H1 (cell line): ENCODE data around the gene DUS1L. TPM values are rescaled to one million over a fixed set of nuclear protein-coding genes. Genes with fewer than 3 reads are reported as not detected.
A peak's percentile ranks its signal among the peaks of the same experiment; 100 is the strongest.

Experiments
- CTCF ChIA-PET: fragments of 300-600 bp; sonication (Branson Sonifier 250); formaldehyde crosslinking; loops from one replicate; lab custom pipeline; 2021; ENCODE audit not compliant: partially characterized antibody; lab: Charles Lee
- POLR2A ChIA-PET: fragments of 300-600 bp; sonication (Branson Sonifier 250); formaldehyde crosslinking; loops from one replicate; lab custom pipeline; 2021; ENCODE audit warnings: inconsistent platforms; ENCODE audit not compliant: partially characterized antibody; lab: Charles Lee
- DNase-seq, 2 experiments: peaks; one replicate each; pipeline versions ENCODE4 v3.0.0 to v3.0.0-alpha.2; 2010 to 2022; ENCODE audit warnings: low spot score in 2 of 2, low read depth in 1 of 2, mixed read lengths in 1 of 2
- FAIRE-seq: peaks from 2 replicates; lab custom pipeline; 2011; peaks lifted over from hg19 to GRCh38; lab: Jason Lieb, UNC
- H2AFZ ChIP-seq: 2 replicates; pipeline ENCODE4 v1.8.1; 2012; ENCODE audit warnings: low read length, inconsistent platforms
- H2AK5ac ChIP-seq: 2 replicates; pipeline ENCODE4 v1.6.1; 2013; ENCODE audit warnings: low read depth, low read length
- H2BK120ac ChIP-seq: replicated peaks from 2 replicates; pipeline ENCODE3; 2013; ENCODE audit warnings: low read depth, low read length, inconsistent platforms
- H2BK12ac ChIP-seq: 2 replicates; pipeline ENCODE4 v1.6.1; 2013; ENCODE audit warnings: low read depth, low read length
- H2BK15ac ChIP-seq: 2 replicates; pipeline ENCODE4 v1.6.1; 2013; ENCODE audit warnings: low read length
- H2BK20ac ChIP-seq: 2 replicates; pipeline ENCODE4 v1.6.1; 2013; ENCODE audit warnings: low read length
- H2BK5ac ChIP-seq: 2 replicates; pipeline ENCODE4 v1.6.1; 2013; ENCODE audit warnings: low read depth, low read length
- H3K14ac ChIP-seq: 2 replicates; pipeline ENCODE4 v1.6.1; 2013; ENCODE audit warnings: inconsistent platforms; ENCODE audit not compliant: insufficient read length
- H3K18ac ChIP-seq: 2 replicates; pipeline ENCODE4 v1.6.1; 2013; ENCODE audit warnings: low read length; ENCODE audit errors: extremely low read depth
- H3K23ac ChIP-seq: 2 replicates; pipeline ENCODE4 v1.6.1; 2013; ENCODE audit warnings: inconsistent platforms; ENCODE audit not compliant: insufficient read length
- H3K23me2 ChIP-seq: 2 replicates; pipeline ENCODE4 v1.6.1; 2013; ENCODE audit warnings: low read depth, low read length
- H3K27ac ChIP-seq: 2 replicates; pipeline ENCODE4 v1.6.1; 2011; ENCODE audit warnings: low read depth, low read length, inconsistent platforms
- H3K27me3 ChIP-seq, 4 experiments: replicated peaks in 1 of 4; 1 replicate in 1 of 4; 2 replicates in 3 of 4; pipeline versions ENCODE4 v1.6.1 to v1.8.1; 2011 to 2013; ENCODE audit warnings: low read length in 3 of 4, mild to moderate bottlenecking in 3 of 4, inconsistent platforms in 2 of 4, mixed read lengths in 2 of 4, moderate library complexity in 1 of 4; ENCODE audit not compliant: control insufficient read depth in 3 of 4, insufficient read depth in 3 of 4; ENCODE audit errors: extremely low read depth in 1 of 4
- H3K36me3 ChIP-seq, 4 experiments: 2 replicates each; pipeline versions ENCODE4 v1.6.1 to v1.8.1; 2011 to 2013; ENCODE audit warnings: mild to moderate bottlenecking in 4 of 4, low read length in 3 of 4, moderate library complexity in 2 of 4, control low read depth in 1 of 4, inconsistent platforms in 1 of 4; ENCODE audit not compliant: insufficient read depth in 4 of 4, control insufficient read depth in 2 of 4
- H3K4ac ChIP-seq: replicated peaks from 2 replicates; pipeline ENCODE3; 2013; ENCODE audit warnings: low read length, low read depth, mixed read lengths, inconsistent platforms; ENCODE audit not compliant: insufficient read length
- H3K4me1 ChIP-seq, 4 experiments: replicated peaks in 1 of 4; 1 replicate in 1 of 4; 2 replicates in 3 of 4; pipeline versions ENCODE4 v1.6.1 to v1.8.1; 2011 to 2013; ENCODE audit warnings: low read length in 3 of 4, inconsistent platforms in 2 of 4, mixed read lengths in 1 of 4; ENCODE audit not compliant: insufficient read depth in 4 of 4, control insufficient read depth in 3 of 4
- H3K4me2 ChIP-seq, 2 experiments: 2 replicates each; pipeline versions ENCODE4 v1.6.1 to v1.8.1; 2011 to 2013; ENCODE audit warnings: low read depth in 2 of 2, low read length in 2 of 2, control low read depth in 1 of 2, inconsistent platforms in 1 of 2, mild to moderate bottlenecking in 1 of 2; ENCODE audit not compliant: insufficient read depth in 1 of 2
- H3K4me3 ChIP-seq, 4 experiments: fragments of 200-600, 300-600 bp in 1 of 4; sonication (generic), shearing (Covaris generic), sonication (Bioruptor Twin) in 1 of 4; 2 replicates each; pipeline versions ENCODE4 v1.5.1 to v1.8.1; 2011 to 2016; ENCODE audit warnings: low read length in 4 of 4, low read depth in 3 of 4, control low read depth in 2 of 4, inconsistent platforms in 2 of 4, mild to moderate bottlenecking in 2 of 4, mixed read lengths in 1 of 4, moderate library complexity in 1 of 4; ENCODE audit not compliant: insufficient read depth in 2 of 4; ENCODE audit errors: extremely low read depth in 1 of 4
- H3K56ac ChIP-seq: replicated peaks from 2 replicates; pipeline ENCODE3; 2013; ENCODE audit warnings: low read depth, mild to moderate bottlenecking, mixed read lengths, low read length, inconsistent platforms; ENCODE audit not compliant: insufficient read length
- H3K79me1 ChIP-seq: 2 replicates; pipeline ENCODE4 v1.6.1; 2013; ENCODE audit warnings: low read depth, low read length, control low read depth
- H3K79me2 ChIP-seq, 2 experiments: 2 replicates each; pipeline versions ENCODE4 v1.6.1 to v1.8.1; 2012 to 2013; ENCODE audit warnings: low read length in 2 of 2, mild to moderate bottlenecking in 2 of 2, inconsistent platforms in 1 of 2; ENCODE audit not compliant: insufficient read depth in 2 of 2, control insufficient read depth in 1 of 2
- H3K9ac ChIP-seq, 4 experiments: replicated peaks in 1 of 4; 1 replicate in 1 of 4; 2 replicates in 3 of 4; pipeline versions ENCODE4 v1.6.1 to v1.8.1; 2011 to 2013; ENCODE audit warnings: low read depth in 3 of 4, low read length in 3 of 4, control low read depth in 2 of 4, mild to moderate bottlenecking in 2 of 4, moderate library complexity in 2 of 4, inconsistent platforms in 1 of 4; ENCODE audit errors: extremely low read depth in 1 of 4
- H3K9me3 ChIP-seq, 2 experiments: 2 replicates each; pipeline versions ENCODE4 v1.6.1 to v1.8.1; 2012 to 2013; ENCODE audit warnings: mild to moderate bottlenecking in 2 of 2, moderate library complexity in 2 of 2, control low read depth in 1 of 2, inconsistent platforms in 1 of 2, low read depth in 1 of 2, low read length in 1 of 2, mixed read lengths in 1 of 2; ENCODE audit not compliant: insufficient read depth in 2 of 2
- H4K20me1 ChIP-seq, 2 experiments: replicated peaks in 1 of 2; 2 replicates each; pipeline versions ENCODE3 to v1.8.1; 2011 to 2013; ENCODE audit warnings: inconsistent platforms in 2 of 2, low read length in 2 of 2, mild to moderate bottlenecking in 1 of 2; ENCODE audit not compliant: insufficient read depth in 2 of 2, control insufficient read depth in 1 of 2
- H4K5ac ChIP-seq: 2 replicates; pipeline ENCODE4 v1.6.1; 2013; ENCODE audit warnings: low read length, low read depth, mixed read lengths, inconsistent platforms; ENCODE audit not compliant: insufficient read length
- H4K8ac ChIP-seq: 2 replicates; pipeline ENCODE4 v1.8.0; 2013; ENCODE audit warnings: mild to moderate bottlenecking, moderate library complexity, low read length, inconsistent platforms; ENCODE audit not compliant: insufficient read depth; ENCODE audit errors: extremely low read depth
- H4K91ac ChIP-seq: replicated peaks from 2 replicates; pipeline ENCODE3; 2013; ENCODE audit warnings: low read length, mixed read lengths, inconsistent platforms; ENCODE audit not compliant: insufficient read length
- GABPA ChIP-seq: IDR thresholded peaks from 2 replicates; pipeline ENCODE4 v1.6.1; 2011; ENCODE audit warnings: mild to moderate bottlenecking, low read length, moderate library complexity, borderline replicate concordance; ENCODE audit not compliant: insufficient read depth
- JUND ChIP-seq: IDR thresholded peaks from 2 replicates; pipeline ENCODE4 v1.6.1; 2011; ENCODE audit warnings: mild to moderate bottlenecking, improper control_type of control experiment, low read length
- WGBS, 2 experiments: shearing (Covaris generic) in 1 of 2; methylation state at CpG; one replicate each; pipeline versions ENCODE4 v1.1.6 to v1.1.7; 2013 to 2015; ENCODE audit warnings: low lambda C conversion rate in 2 of 2, mixed read lengths in 2 of 2, inconsistent platforms in 1 of 2, low coverage in 1 of 2, missing lambda C conversion rate in 1 of 2; ENCODE audit not compliant: insufficient replicate concordance in 2 of 2, insufficient coverage in 1 of 2, insufficient read length in 1 of 2; ENCODE audit errors: extremely low coverage in 1 of 2, missing lambda C conversion rate in 1 of 2; 5-methylcytosine and 5-hydroxymethylcytosine counted together
- polyA plus RNA-seq, 7 experiments: library from polyadenylated mRNA; depleted of rRNA in 3 of 7; stranded (reverse) in 5 of 7; unstranded in 2 of 7; fragments of >200 nt in 5 of 7; fragments of 200-250 nt in 2 of 7; gene quantifications; 1 replicate in 5 of 7; 2 replicates in 1 of 7; 4 replicates in 1 of 7; pipeline versions ENCODE4 v1.2.1 to v1.2.3, GENCODE V29; 2011 to 2013; ENCODE audit warnings: missing spikeins in 2 of 7, mixed read lengths in 2 of 7
- total RNA-seq: library from RNA; stranded (reverse); fragmentation: NEBNext Ultra II Directional; extraction: Animal tissue kit (Norgen Biotek cat#: 25700); gene quantifications from 2 replicates; pipeline ENCODE4 v1.2.1, GENCODE V29; 2021

Gene DUS1L
- total and polyA plus RNA-seq, 2 of the 8 experiments (the other 6 are each of a cell fraction or from before 2014, with no cell fraction given) = 34.5 to 69.1 TPM

- 96% methylated on average over 24 of the region's 24 CpGs; no CpG with 5 or more reads in 1 of the 2 experiments for WGBS, 2 experiments
- H3K9ac ChIP-seq = no peak overlapping the region
- TF ChIP-seq JUND (no peak), GABPA (0 out of 2 replicates have a peak, but pooled peaks have one; percentile 17)
- H3K23me2 ChIP-seq = no peaks in the 10 kb centered on the region
- H4K20me1 ChIP-seq = peaks cover 7 to 13% of the 10 kb centered on the region in 2 experiments
- H2AFZ ChIP-seq = no peak overlapping the region
- no peak overlapping the region for H3K18ac ChIP-seq
- H2BK5ac ChIP-seq = no peak overlapping the region
- H2AK5ac ChIP-seq = no peak overlapping the region
- no peak overlapping the region for H2BK12ac ChIP-seq
- no peak overlapping the region for H2BK15ac ChIP-seq
- no peak overlapping the region for H3K4me2 ChIP-seq
- ChIA-PET CTCF (interaction anchor here (1.1 to 2.7 kb wide), 5 partner anchors 10 to 146 kb away, joined by 3 to 20 read pairs (median 6); partner anchors contain the start of gene RAC3), POLR2A (interaction anchor here (0.9 to 2.2 kb wide), 6 partner anchors 11 to 127 kb away, joined by 3 to 9 read pairs (median 4); no protein-coding TSS in a partner anchor)
- no peak overlapping the region for H3K14ac ChIP-seq
- DNase-seq (no peak), FAIRE-seq (no peak)
- peak overlapping the region; percentile 78 for H4K8ac ChIP-seq
- no peaks in the 10 kb centered on the region; a peak in 1 of 7 replicates for H3K4me1 ChIP-seq
- no peaks in the 10 kb centered on the region for H3K9me3 ChIP-seq
- no peaks in the 10 kb centered on the region; a peak in 2 of 8 replicates for H3K36me3 ChIP-seq
- H3K4ac ChIP-seq = no peak overlapping the region
- H3K27ac ChIP-seq = no peak overlapping the region
- no peak overlapping the region for H4K5ac ChIP-seq
- no peaks in the 10 kb centered on the region; the same call in 1 of the 2 replicates for H3K79me1 ChIP-seq
- no peak overlapping the region for H3K23ac ChIP-seq
- no peaks in the 10 kb centered on the region for H3K79me2 ChIP-seq
- no peak overlapping the region for H4K91ac ChIP-seq
- no peak overlapping the region for H3K56ac ChIP-seq
- H2BK20ac ChIP-seq = no peak overlapping the region
- no peak overlapping the region for H3K4me3 ChIP-seq
- no peaks in the 10 kb centered on the region for H3K27me3 ChIP-seq
- H2BK120ac ChIP-seq = no peak overlapping the region
These were observed 50.2 kb downstream of the DUS1L start for GRCh38 chr17:82015311-82015971.
